ENCODE data around the gene BEGAIN. TPM values are rescaled to one million over a fixed set of nuclear protein-coding genes. Genes with fewer than 3 reads are reported as not detected.

The BEGAIN gene
- polyA plus RNA-seq, 3 donors, result 2.3 to 3.0 (median 2.6) TPM

- no peak for DNase-seq
These were observed 49.5 kb downstream of the BEGAIN start for GRCh38 chr14:100537446-100538350.

GRCh38 chr14:100536721-100537445 lies 50.3 kb downstream of the BEGAIN start:
- DNase-seq, result no peak

DNA sequence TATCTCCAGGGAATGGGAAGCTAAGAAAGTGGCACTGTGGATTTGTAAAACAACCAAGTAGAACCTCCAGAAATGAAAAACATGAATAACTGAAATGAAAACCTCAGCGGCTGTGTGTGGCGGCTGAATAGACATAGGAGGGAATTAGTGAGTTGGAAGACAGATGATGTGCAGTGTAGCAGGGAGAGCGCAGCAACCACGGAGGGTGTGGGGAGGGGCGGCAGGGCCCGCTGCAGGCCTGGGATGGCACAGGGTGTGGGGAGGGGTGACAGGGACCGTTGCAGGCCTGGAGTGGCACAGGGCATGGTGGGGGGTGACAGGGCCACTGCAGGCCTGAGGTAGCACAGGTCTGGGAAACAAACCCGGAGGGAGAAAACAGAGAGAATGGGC lies 51.1 kb downstream of the BEGAIN start:
- DNase-seq, result no peak

DNA sequence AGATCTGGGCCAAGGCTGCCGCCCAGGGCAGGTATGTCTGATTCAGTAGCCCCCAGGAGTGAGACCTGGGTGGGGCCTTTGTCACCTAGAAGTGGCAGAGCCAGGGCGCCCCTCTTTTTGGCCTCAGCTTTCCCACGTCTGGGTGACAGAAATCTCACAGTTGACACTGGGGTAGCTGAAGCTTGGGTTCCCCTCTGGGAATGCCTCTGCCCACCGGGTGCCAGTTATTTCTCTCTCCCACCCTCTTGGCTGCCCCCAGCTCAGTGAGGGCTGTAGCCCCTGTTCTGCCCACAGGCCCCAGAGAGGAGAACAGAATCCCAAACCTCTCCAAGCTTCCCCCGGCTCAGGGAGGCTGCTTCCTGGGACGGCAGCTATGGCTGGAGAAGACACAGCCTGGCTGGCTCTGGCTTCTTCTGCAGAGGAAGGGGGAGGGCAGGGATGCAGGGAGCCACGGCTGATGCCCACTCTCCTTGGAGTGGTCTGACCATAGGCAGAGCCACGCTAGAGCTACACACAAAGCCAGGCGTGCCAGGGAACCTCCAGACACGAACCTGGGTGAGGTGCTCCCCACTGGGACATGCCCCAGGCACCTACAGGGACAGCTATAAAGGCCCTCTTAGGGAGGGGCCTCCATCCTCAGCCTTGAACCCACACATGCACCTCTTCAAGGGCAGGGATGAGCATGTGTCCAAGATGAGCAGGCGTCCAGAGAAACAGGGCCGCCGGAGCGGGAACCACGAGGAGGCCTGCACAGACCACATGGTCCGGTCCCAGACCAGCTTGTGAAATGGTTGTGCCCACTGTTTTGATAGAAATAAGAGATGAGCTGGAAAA lies 51.7 kb downstream of the BEGAIN start:
- no peak for DNase-seq

- DNase-seq, result no peak
These were observed 52.5 kb downstream of the BEGAIN start for GRCh38 chr14:100534528-100535286.

DNA sequence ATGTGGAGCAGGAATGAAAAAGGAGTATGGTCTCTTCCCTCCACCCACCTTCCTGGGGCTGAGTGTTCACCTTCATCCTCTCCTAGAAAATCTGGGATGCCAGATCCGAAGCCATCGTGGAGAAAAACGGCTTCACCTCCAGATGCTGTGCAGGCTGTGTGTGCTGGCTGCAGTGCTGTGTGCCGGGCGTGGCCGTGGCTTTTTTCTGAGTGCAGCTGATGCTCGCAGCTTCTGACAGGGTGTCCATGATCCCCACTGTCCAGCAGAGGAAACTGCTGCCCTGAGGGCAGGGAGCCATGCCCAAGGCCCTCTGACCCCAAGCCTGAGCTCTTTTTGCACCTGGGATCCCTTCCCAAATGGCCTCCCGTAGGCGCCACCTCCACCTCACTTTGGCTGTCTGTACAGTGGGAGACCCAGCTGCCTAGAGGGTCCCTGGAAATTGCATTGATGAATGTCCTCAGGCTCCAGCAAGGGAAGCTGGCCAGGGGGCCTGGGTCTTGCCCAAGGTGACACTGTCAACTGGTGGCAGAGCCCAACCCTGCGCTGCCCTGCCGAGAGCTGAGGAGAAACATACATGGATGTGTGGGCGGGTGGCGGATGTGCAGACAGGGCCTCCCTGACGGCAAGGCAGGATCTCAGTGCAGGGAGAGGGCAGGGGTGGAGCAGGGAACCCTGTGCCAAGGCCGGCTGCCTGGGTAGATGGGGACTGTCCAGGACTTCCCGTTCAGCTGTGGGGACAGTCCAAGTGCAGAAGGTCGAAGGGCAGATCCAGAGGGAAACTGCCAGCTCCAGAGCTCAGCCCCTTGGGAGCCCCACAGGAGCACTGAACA lies 53.3 kb downstream of the BEGAIN start:
- DNase-seq, result no peak

GRCh38 chr14:100532906-100533655 lies 54.1 kb downstream of the BEGAIN start:
- no peak for DNase-seq

- DNase-seq, result no peak
These were observed 54.9 kb downstream of the BEGAIN start for GRCh38 chr14:100532154-100532861.

DNA sequence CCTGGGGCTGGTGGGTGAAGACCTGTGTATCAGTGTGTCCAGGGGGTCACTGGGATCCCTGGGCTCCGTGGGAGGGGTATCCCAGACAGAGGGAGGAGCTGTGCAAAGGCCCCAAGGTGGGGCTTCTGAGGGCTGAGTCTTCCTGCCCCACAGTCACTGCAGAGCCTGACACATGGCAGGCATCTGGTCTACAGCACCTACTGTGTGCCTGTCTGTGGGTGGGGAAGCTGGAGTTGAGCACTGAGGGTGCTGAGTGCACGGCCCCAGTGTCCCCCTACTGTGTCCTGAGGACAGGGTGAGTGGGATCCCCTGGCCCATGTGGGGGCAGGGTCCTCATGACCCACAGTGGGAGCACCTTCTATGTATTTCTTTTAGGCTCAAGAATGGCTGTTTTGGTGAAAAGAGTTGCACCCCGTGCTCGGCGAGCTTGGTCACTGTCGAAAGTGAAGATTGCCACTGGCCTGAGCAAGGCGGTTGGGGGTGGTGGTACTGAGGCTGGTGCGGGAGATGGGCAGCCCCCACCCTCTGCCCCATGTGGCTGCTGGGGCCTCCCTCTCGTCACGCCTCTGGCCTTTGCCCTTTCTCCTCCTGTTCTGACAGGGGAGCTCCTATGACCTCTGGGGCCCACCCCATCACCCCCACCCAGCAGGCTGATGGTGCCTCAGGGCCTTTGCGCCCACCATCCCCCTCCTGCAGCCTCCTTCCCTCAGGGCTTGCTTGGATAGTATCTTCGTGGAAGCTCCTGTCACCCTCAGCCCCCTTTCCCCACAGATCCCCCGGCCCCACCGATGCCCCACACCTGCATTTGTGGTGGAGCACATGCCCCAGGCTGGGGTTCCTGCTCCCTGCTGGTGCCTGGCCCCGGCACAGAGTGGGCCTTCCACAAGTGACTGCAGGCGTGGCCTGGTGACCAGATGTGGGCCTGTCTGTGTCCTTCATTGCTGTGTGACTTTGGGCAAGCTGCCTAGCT lies 55.8 kb downstream of the BEGAIN start:
- no peak for DNase-seq

- DNase-seq, result no peak
These were observed 56.7 kb downstream of the BEGAIN start for GRCh38 chr14:100530270-100531072.

DNA sequence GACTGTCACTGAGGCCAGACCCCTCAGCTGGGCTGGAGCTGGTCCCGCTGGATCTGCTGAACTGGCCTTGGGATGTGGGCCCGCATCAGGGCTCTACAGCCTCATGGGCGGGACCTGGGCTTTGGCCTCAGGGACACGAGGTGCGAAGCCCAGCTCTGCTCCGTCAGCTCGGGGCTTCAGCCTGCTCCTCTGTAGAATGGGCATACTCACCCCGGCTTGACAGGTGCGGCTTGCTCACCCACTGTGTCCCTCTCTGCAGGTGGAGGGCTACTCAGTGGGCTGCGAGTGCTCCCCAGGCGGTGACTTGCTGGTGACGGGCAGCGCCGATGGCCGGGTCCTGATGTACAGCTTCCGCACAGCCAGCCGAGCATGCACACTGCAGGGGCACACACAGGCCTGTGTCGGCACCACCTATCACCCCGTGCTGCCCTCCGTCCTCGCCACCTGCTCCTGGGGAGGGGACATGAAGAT lies 57.6 kb downstream of the BEGAIN start:
- no peak for DNase-seq

- DNase-seq, result no peak
These were observed 58.2 kb downstream of the BEGAIN start for GRCh38 chr14:100528962-100529560.

- no peak for DNase-seq
These were observed 60.6 kb downstream of the BEGAIN start for GRCh38 chr14:100526632-100527031.

DNA sequence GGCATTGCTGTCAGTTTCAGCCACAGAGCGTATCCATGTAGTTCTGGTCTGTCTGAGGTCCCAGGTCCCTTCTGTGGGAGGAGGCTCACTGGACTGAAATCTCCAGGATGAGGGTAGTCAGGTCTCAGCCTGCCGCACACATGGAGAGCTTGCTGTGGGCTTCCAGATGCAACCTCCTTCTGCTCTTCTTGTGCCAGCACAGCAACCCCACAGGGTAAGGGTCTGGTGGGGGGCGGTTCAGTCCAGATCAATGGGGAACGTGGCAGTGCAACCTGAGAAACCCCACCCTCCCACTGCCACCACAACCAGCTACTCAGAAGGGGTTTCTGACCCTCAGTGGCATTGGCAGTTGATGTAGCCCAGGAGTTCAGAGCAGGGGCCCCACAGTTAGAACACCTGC lies 61.2 kb downstream of the BEGAIN start:
- DNase-seq, result no peak

GRCh38 chr14:100525615-100526014 lies 61.6 kb downstream of the BEGAIN start:
- DNase-seq, result no peak

DNA sequence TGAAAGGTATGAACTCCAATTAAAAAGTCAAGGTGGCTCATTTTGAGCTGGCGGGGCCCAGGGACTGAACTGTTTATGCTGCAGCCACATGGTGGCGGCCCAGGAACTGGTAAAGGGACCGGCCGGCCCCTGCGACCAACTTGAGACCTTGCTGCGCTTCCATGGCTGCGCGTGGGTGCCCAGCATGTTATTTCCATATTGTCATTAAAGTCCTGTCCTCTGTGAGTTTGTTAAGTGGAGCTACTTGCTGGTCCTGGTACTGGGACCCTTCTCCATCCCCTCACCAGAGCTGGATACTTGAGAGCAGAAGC lies 62.3 kb downstream of the BEGAIN start:
- DNase-seq, result no peak

Measured in renal pelvis (tissue), 4 donors.